NT2/D1 (cell line): Measurements from ENCODE around the gene PARD6G.

Experiments
- DNase-seq: peaks from one replicate; pipeline ENCODE4 v3.0.0-alpha.2; 2011; ENCODE audit warnings: low read depth, low spot score
- H3K27me3 ChIP-seq: 2 replicates; pipeline ENCODE4 v1.6.0; 2011; ENCODE audit warnings: mild to moderate bottlenecking; ENCODE audit not compliant: insufficient read length, insufficient read depth
- H3K36me3 ChIP-seq: 2 replicates; pipeline ENCODE4 v1.6.1; 2011; ENCODE audit warnings: mild to moderate bottlenecking, low read length, mixed read lengths; ENCODE audit not compliant: insufficient read depth, insufficient read length
- H3K4me1 ChIP-seq: 2 replicates; pipeline ENCODE4 v1.5.1; 2011; ENCODE audit not compliant: insufficient read depth, insufficient read length
- H3K4me3 ChIP-seq: 2 replicates; pipeline ENCODE4 v1.5.1; 2011; ENCODE audit warnings: low read depth; ENCODE audit not compliant: insufficient read length
- H3K9ac ChIP-seq: 2 replicates; pipeline ENCODE4 v1.6.0; 2011; ENCODE audit warnings: low read depth; ENCODE audit not compliant: insufficient read length
- H3K9me3 ChIP-seq: 2 replicates; pipeline ENCODE4 v1.5.1; 2011; ENCODE audit warnings: mild to moderate bottlenecking, low read length; ENCODE audit not compliant: insufficient read depth
- SUZ12 ChIP-seq: IDR thresholded peaks from 2 replicates; pipeline ENCODE4 v1.6.1; 2011; ENCODE audit not compliant: insufficient read length, insufficient read depth; ENCODE audit errors: extremely low read depth
- YY1 ChIP-seq: IDR thresholded peaks from 2 replicates; pipeline ENCODE4 v1.6.1; 2011; ENCODE audit not compliant: insufficient read length, insufficient read depth
- ZNF274 ChIP-seq: IDR thresholded peaks from 2 replicates; pipeline ENCODE4 v1.6.1; 2011; ENCODE audit warnings: mild to moderate bottlenecking, low read depth, low read length

PARD6G gene

GRCh38 chr18:80140455-80140985 is 106.8 kb downstream of the PARD6G start:
- Histone ChIP-seq H3K27me3 (no peaks in the 10 kb centered on the region), H3K36me3 (peaks cover 51% of the 10 kb centered on the region), H3K9me3 (no peaks in the 10 kb centered on the region), H3K4me1 (peaks cover 3% of the 10 kb centered on the region), H3K4me3 (no peak overlapping the region), H3K9ac (no peak overlapping the region)
- DNase-seq, result no peak
- TF ChIP-seq ZNF274, result no peak
- no peak for TF ChIP-seq SUZ12
- no peak for TF ChIP-seq YY1

- DNase-seq, result no peak
- H3K36me3 ChIP-seq, result peaks cover 75% of the 10 kb centered on the region
Measured at GRCh38 chr18:80137976-80138375, 109.3 kb downstream of the PARD6G start.

GRCh38 chr18:80137137-80137536 is 110.2 kb downstream of the PARD6G start:
- TF ChIP-seq YY1 (no peak), SUZ12 (no peak), ZNF274 (no peak)
- no peaks in the 10 kb centered on the region for H3K9me3 ChIP-seq
- DNase-seq, result no peak
- no peaks in the 10 kb centered on the region for H3K27me3 ChIP-seq
- H3K9ac ChIP-seq, result no peak overlapping the region
- peaks cover 3% of the 10 kb centered on the region for H3K4me1 ChIP-seq
- H3K4me3 ChIP-seq, result no peak overlapping the region
- peaks cover 79% of the 10 kb centered on the region for H3K36me3 ChIP-seq

More at GRCh38 chr18:80137976-80138375, 109.3 kb downstream of the PARD6G start:
- no peaks in the 10 kb centered on the region for H3K9me3 ChIP-seq
- H3K9ac ChIP-seq, result no peak overlapping the region
- no peaks in the 10 kb centered on the region for H3K27me3 ChIP-seq
- TF ChIP-seq YY1 (no peak), SUZ12 (no peak), ZNF274 (no peak)
- H3K4me1 ChIP-seq, result peaks cover 3% of the 10 kb centered on the region
- H3K4me3 ChIP-seq, result no peak overlapping the region

GRCh38 chr18:80136679-80137078 is 110.6 kb downstream of the PARD6G start:
- no peak for DNase-seq
- Histone ChIP-seq H3K4me3 (no peak overlapping the region), H3K9ac (no peak overlapping the region), H3K4me1 (peaks cover 3% of the 10 kb centered on the region), H3K27me3 (no peaks in the 10 kb centered on the region), H3K36me3 (peaks cover 79% of the 10 kb centered on the region), H3K9me3 (no peaks in the 10 kb centered on the region)
- TF ChIP-seq SUZ12 (no peak), ZNF274 (no peak), YY1 (no peak)

GRCh38 chr18:80135136-80135535 is 112.2 kb downstream of the PARD6G start:
- peaks cover 5% of the 10 kb centered on the region for H3K4me1 ChIP-seq
- TF ChIP-seq SUZ12, result no peak
- TF ChIP-seq ZNF274, result no peak
- no peak for TF ChIP-seq YY1
- H3K27me3 ChIP-seq, result no peaks in the 10 kb centered on the region
- peaks cover 73% of the 10 kb centered on the region for H3K36me3 ChIP-seq
- no peaks in the 10 kb centered on the region for H3K9me3 ChIP-seq
- DNase-seq, result no peak
- H3K4me3 ChIP-seq, result no peak overlapping the region
- H3K9ac ChIP-seq, result no peak overlapping the region

- Histone ChIP-seq H3K27me3 (no peaks in the 10 kb centered on the region), H3K9ac (no peak overlapping the region), H3K36me3 (peaks cover 54% of the 10 kb centered on the region), H3K4me1 (peaks cover 6% of the 10 kb centered on the region), H3K9me3 (no peaks in the 10 kb centered on the region), H3K4me3 (no peak overlapping the region)
- no peak for DNase-seq
- TF ChIP-seq ZNF274 (no peak), YY1 (no peak), SUZ12 (no peak)
Measured at GRCh38 chr18:80133124-80133523, 114.2 kb downstream of the PARD6G start.

GRCh38 chr18:80132180-80132812 is 115.0 kb downstream of the PARD6G start:
- Histone ChIP-seq H3K27me3 (no peaks in the 10 kb centered on the region), H3K36me3 (peaks cover 51% of the 10 kb centered on the region), H3K4me3 (no peak overlapping the region), H3K4me1 (peaks cover 3% of the 10 kb centered on the region), H3K9ac (no peak overlapping the region), H3K9me3 (no peaks in the 10 kb centered on the region)
- DNase-seq, result no peak
- TF ChIP-seq ZNF274 (no peak), YY1 (no peak), SUZ12 (no peak)
